HG03045 (cell line): ENCODE measurements around the gene WAPL.
A peak's percentile ranks its signal among the peaks of the same experiment; 100 is the strongest.
"Not testable (repeated sequence)": the region's sequence is repeated elsewhere in the genome, so short reads cannot be mapped to it uniquely, and the experiment has no call there.

Experiments
- ATAC-seq: cut with Tn5 transposase; IDR thresholded peaks from one replicate; pipeline ENCODE4 v1.9.1; 2021; ENCODE audit warnings: mild to moderate bottlenecking, moderate library complexity; ENCODE audit not compliant: unreplicated experiment

The WAPL gene

DNA sequence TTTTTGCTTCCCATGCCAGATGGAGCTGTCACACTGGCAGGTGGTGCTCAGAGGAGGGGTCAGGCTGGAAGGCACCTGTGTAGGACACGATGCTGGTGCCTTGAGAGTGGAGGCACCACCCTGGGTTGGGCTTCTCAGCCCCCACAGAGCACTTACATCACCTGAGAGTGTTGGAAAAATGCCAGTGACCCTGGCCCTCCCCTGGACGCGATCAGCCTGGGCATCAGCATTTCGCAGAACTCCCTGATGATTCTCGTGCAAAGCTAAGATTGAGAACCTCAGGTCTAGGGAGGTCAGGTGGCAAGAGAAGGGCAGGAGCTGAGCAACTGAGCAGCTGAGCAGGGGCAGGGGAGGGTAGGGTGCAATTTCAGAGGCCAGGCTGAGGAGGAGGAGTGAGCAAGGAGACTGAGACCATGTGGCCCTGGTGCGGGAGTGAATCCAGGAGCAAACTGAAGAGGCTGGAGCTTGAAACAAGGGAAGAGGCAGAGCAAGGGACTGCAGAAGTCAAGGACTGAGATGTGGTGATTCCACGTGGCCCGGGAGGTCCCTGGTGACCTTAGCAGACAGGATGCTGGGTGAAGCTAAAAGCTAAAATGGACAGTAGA lies 130.3 kb downstream of the WAPL start:
- no peak for ATAC-seq

DNA sequence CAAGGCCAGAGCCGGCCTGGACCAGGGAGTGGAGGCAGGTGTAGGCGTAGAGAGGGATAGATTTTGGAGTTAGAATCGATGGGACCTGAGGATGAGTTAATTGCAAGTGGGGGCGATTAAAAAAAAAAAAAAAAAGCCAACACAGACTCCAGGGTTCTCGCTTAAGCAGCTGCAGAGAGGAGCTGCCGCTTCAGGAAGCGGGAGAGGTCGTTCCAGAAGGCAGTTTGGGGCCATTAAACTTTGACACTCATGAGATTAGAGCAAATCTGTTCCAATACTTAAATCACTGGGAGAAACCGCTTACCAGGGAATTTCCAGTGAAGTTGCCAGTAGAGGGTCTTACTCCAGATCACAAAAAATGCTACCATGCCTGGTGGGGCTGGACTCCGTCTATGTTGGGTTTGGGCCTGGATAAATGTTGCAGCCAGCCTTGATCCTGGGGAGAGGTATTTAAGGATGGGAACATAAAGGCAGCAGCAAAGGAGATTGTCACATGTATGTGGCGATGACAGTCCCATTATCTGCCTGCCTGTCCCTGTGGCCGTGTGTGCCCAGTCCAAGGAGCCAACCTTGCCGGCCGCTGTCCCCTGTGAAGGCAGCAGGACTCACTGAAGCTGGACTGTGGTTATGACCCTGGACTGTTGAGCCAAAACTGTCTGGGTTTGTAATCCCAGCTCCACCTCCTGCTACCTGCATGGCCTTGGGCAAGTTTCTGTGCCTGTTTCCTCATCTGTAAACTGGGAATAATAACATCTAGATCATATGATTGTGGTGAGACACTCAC lies 131.1 kb downstream of the WAPL start:
- ATAC-seq = no peak

DNA sequence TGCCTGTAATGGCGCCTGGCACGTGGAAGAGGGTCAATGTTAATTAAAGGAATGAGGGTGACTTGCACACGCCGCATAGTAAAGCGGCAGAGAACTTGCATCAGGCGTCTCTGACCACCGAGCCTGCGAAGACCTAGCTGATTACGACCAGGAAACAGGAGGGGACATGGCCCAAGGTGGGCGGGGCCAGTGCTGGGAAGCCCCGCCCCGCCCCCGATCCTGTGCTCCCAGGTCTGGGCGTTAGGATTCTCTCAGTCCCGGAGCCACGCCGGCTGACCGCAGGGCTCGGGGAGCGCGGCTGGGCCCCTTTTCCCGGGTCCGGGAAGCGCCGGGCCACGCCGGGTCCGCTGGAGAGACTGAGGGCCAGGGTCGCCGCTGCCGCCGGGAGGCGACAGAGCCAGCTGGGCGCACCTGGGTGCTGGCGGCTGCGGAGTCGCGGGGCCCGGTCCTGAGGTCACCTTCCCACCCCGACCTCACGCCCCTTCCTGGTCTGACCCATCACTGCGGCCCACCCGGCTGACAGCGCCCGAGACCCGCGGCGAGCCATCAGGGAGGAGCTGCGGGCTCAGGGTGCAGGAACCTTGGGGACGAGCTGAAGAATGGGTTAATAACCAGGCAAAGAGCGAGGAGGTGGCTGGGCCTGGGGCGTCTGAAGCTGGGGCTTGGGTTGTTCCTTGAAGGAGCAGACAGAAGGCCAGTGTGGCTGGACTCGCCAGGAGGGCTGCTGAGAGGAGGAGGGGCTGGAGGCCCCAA lies 132.0 kb downstream of the WAPL start:
- ATAC-seq = peak; percentile 82

DNA sequence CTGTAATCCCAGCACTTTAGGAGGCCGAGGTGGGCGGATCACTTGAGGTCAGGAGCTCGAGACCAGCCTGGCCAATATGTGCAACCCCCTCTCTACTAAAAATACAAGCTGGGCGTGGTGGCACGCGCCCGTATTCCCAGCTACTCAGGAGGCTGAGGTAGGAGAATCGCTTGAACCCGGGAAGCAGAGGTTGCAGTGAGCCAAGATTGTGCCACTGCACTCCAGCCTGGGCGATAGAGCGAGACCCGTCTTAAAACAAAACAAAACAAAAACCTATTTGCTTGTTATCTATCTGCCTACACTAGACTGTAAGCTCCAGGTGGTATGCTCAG lies 132.5 kb downstream of the WAPL start:
- ATAC-seq = not testable (repeated sequence)

DNA sequence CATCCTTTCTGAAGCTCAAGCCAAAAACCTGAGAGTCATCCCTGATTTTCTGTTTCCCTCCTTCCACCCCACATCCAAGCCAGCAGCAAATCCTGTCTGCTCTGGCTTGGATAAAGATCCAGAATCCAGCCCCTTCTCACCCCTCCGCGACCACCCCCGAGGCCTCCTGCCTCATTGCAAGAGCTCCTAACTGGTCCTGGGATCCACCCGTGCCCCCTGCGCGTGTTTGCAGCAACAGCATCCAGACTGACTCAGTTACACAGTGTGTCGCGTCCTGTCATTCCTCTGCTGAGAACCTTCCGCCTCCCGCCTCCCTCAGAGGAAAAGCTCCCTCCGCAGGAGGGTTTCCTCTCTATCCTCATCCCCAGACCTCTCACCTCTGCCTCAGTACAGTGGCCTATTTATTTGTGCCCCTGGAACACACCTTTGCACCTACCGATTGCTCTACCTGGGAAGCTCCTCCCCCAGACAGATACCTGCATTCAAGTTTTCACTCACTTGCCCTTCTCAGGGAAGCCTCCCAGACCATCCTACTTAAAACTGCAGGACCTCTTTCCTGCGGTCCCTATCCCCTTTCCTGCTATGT lies 133.4 kb downstream of the WAPL start:
- no peak for ATAC-seq

DNA sequence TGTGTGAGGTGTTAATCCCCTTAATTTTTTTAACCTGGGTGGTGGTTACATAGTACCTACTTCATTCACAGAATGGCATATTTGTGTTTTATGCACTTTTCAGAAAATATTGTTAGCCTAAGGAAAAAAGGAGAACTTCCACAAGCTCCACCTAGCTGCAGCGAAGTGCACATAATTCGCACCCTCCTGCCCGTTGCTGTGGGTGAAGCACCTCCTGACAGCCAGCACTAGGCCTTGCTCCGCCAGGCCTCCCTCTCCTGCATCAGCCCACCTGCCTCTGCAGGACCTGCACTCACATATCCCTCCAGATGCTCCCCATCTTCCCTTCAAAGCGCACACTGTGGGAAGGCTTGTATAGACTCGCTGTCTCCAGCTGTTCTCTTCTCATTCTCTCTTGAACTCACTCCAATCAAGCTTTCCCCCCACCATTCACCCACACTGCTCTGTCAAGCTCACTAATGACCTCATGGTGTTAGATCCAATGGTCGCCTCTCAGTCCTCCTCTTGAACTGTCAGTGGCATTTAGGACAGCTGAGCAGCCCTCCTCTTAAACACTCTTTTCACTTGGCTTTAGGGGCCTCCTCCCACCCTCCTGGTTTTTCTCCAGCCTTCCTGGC lies 134.3 kb downstream of the WAPL start:
- no peak for ATAC-seq

DNA sequence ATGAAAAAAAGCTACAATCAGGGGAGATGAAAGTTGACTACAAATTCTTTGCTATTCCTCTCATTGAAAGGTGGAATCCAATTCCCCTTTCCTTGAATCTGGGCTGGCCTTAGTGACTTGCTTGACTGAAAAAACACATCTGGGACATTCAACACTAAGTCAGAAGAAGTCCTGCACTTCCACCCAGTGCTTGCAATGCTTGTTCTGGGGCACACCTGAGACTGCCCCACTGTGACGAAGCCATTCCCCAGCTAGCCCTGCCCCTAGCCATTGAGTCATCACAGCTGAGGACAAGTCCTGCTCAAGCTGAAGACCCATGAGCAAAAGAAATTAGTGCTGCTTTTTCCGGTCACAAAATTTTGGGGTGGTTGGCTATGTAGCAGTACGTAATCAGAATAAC lies 135.8 kb downstream of the WAPL start:
- no peak for ATAC-seq
